Measurements from ENCODE around the gene SMIM22. TPM values are rescaled to one million over a fixed set of nuclear protein-coding genes. Genes with fewer than 3 reads are reported as not detected.
A peak's percentile ranks its signal among the peaks of the same experiment; 100 is the strongest.

The SMIM22 gene
- total RNA-seq, 3 donors from 2014 or later: 208 to 573 (median 395) TPM

DNA sequence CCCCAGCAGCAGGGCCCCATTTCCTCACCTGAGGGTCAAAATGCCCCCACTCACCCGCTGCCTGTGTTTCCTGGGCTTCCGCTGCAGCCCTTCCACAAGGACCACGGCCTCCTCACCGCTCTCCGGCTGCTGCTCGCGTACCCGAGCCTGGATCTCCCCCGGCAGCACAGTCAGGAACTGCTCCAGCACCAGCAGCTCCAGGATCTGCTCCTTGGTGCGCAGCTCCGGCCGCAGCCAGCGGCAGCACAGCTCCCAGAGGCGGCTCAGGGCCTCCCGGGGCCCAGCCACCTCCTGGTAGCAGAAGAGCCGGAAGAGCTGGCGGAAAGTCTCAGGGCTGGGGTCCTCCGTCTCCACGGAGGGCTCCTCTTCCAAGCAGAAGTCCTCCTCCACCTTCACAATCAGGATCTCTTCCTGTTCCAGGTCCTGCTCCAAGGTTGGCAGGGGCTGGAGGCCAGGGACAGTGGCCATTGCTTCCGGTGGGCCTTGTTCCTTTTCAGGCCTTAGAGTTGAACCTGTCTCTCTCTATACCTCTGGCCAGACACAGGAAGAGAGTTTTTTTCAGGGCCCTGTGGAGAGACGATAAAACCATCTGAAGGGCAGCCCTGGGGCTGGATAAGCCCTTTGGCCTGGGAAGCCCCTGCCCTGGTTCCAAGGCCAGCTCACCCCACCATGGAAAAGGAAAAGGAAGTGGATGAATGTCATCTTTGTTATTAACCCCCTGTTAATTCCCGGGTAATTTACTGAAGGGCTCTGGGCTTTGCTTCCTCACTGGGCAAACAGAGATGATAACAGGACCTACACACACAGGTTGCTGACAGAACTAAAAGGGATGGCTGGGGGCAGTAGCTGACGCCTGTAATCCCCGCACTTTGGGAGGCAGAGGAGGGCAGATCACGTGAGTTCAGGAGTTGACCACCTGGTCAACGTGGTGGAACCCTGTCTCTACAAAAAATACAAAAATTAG is 29.4 kb upstream of the SMIM22 start:
- TF ChIP-seq CTCF (IDR thresholded peaks at IDR 0.05): no peak
- ATAC-seq (no peak), DNase-seq (no peak)
- no peak overlapping the region for H3K4me3 ChIP-seq
- intact Hi-C loops (cut with DNase I, micrococcal nuclease): no loop called here
- H3K9me3 ChIP-seq: no peaks in the 10 kb centered on the region
- peaks cover 21% of the 10 kb centered on the region for H3K4me1 ChIP-seq (ENCODE audit: low read depth)
- peaks cover 3% of the 10 kb centered on the region for H3K36me3 ChIP-seq (ENCODE audit: low read depth)

- TF ChIP-seq CTCF (IDR thresholded peaks at IDR 0.05): no peak
- intact Hi-C loops (cut with DNase I, micrococcal nuclease): no loop called here
- no peaks in the 10 kb centered on the region for H3K9me3 ChIP-seq
Observed at GRCh38 chr16:4766875-4767628, 28.1 kb upstream of the SMIM22 start, which contains the start of gene ZNF500. Gene ZNF500, minus strand, starts transcription at chr16:4767162. Its CDS starts 1,184 bp downstream, at chr16:4765978.

DNA sequence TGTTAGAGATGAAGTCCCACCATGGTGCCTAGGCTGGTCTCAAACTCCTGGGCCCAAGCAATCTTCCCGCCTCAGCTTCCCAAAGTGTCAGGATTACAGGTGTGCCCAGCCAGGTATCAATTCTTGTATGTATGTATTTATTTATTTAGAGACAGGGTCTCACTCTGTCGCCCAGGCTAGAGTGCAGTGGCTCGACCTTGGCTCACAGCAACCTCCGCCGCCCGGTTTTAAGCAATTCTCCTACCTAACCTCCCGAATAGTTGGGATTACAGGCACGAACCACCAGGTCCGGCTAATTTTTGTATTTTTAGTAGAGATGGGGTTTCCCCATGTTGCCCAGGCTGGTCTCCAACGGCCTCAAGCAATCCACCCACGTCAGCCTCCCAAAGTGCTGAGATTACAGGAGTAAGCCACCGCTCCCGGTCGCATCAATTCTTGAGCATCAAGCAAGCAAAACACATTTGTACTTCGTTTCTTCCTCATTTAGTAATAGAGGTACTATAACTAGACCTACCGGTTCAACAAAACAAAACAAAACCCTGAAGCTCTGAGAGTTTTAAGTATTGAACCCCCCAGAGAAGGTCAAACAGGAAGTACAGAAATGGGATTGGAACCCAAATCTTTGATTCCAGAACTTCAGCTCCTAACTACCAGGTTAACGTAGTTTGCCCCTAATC is 27.2 kb upstream of the SMIM22 start:
- Histone ChIP-seq H3K4me1 (ENCODE audit: low read depth) (peaks cover 21% of the 10 kb centered on the region), H3K36me3 (ENCODE audit: low read depth) (no peaks in the 10 kb centered on the region), H3K4me3 (peak overlapping the region; percentile 18), H3K9me3 (no peaks in the 10 kb centered on the region)
- ATAC-seq (no peak), DNase-seq (peak in 2 of 3 donors; percentile 38 to 51)
- TF ChIP-seq CTCF (IDR thresholded peaks at IDR 0.05): no peak
- intact Hi-C loops (cut with DNase I, micrococcal nuclease): no loop called here

More at GRCh38 chr16:4766875-4767628, 28.1 kb upstream of the SMIM22 start, which contains the start of gene ZNF500:
- Histone ChIP-seq H3K36me3 (ENCODE audit: low read depth) (peaks cover 3% of the 10 kb centered on the region), H3K4me1 (ENCODE audit: low read depth) (peaks cover 21% of the 10 kb centered on the region), H3K4me3 (peak within 1 kb of the TSS; percentile 79)
- ATAC-seq (peak; percentile 94), DNase-seq (peak; percentile 98 to 100 (median 100))

DNA sequence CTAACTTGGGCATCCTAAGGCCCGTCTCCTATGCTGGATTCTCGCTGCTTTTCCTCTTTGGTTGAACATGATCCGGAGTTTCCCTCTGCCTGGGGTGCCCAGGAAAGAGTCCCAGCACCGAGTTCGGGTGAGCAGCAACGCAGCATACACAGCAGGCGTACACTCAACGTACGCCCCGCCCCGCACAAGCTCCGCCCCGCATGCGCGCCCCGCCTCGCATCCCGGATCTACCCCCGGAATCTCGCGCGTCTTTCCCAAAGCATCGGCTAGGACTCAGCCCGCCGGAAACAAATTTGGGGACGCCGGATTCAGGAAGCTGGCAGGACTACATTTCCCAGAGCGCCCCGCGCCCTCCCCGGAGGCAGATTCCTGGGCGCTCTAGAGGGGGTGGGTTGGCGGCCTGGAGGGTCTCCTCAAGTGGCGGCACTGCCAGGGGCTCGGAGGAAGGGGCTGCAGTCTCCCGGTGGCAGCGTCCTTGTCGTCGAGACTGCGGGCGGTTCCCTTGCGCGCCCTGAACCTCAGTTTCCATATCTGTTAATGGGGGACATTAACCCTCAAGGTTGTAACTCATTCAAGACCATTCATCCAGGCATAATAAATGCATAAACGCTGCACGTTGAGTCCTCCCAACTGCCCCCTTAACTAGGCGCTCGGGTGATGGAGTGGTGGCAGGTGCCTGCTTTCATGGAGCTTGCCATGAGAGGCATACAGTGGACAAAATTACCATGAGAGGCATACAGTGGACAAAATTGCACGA is 26.4 kb upstream of the SMIM22 start:
- no peaks in the 10 kb centered on the region for H3K36me3 ChIP-seq (ENCODE audit: low read depth)
- ATAC-seq: peak; percentile 92
- H3K9me3 ChIP-seq: no peaks in the 10 kb centered on the region
- TF ChIP-seq CTCF (IDR thresholded peaks at IDR 0.05): no peak
- H3K4me1 ChIP-seq (ENCODE audit: low read depth): peaks cover 21% of the 10 kb centered on the region
- intact Hi-C loops (cut with DNase I, micrococcal nuclease): no loop called here
- peak; percentile 98 to 99 (median 99) for DNase-seq
- peak overlapping the region; percentile 18 for H3K4me3 ChIP-seq

DNA sequence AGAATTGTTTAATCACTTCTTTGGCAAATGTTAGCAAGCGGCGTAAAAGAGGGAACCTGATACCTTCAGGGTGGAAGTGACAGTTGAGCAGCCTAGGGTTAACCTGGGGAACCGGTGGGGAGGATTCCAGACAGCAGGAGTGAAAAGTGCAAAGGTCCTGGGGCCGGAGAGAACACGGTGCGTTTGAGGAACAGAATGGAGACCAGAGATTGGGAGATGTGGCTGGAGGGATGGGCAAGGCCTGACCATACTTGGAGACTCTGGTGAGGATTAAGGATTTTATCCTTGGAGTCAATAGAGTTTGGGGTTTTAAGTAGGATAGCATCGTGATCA is 25.9 kb upstream of the SMIM22 start:
- TF ChIP-seq CTCF (IDR thresholded peaks at IDR 0.05): no peak
- H3K4me3 ChIP-seq: peak overlapping the region; percentile 18
- no peaks in the 10 kb centered on the region for H3K9me3 ChIP-seq
- peak in 1 of 3 donors; percentile 26 for DNase-seq
- no peak for ATAC-seq
- H3K36me3 ChIP-seq (ENCODE audit: low read depth): no peaks in the 10 kb centered on the region
- peaks cover 21% of the 10 kb centered on the region for H3K4me1 ChIP-seq (ENCODE audit: low read depth)
- intact Hi-C loops (cut with DNase I, micrococcal nuclease): no loop called here
